PFSK-1 (cell line): ENCODE data around the gene ATXN2.

Experiments
- FOXP2 ChIP-seq: optimal IDR thresholded peaks from 2 replicates; pipeline ENCODE3; 2011; ENCODE audit warnings: borderline replicate concordance, control low read depth, inconsistent platforms; ENCODE audit not compliant: insufficient read depth; ENCODE audit errors: extremely low read length, extremely low read depth
- POLR2AphosphoS5 ChIP-seq: IDR thresholded peaks from 2 replicates; pipeline ENCODE4 v1.6.1; 2012; ENCODE audit warnings: low read depth, mild to moderate bottlenecking, control low read depth, low read length, moderate library complexity
- SIN3A ChIP-seq: IDR thresholded peaks from 2 replicates; pipeline ENCODE4 v1.6.1; 2012; ENCODE audit warnings: mild to moderate bottlenecking, low read length, moderate library complexity, borderline replicate concordance; ENCODE audit not compliant: insufficient read depth
- TAF1 ChIP-seq: IDR thresholded peaks from 2 replicates; pipeline ENCODE4 v1.6.1; 2012; ENCODE audit warnings: low read length, control low read depth, borderline replicate concordance; ENCODE audit not compliant: insufficient read depth
- TF ChIP-seq, protein P1 (sequence below), 2 experiments: IDR thresholded peaks; 2 replicates each; pipeline versions ENCODE4 v1.6.1 to v1.8.0; 2011 to 2012; ENCODE audit warnings: low read depth in 2 of 2, low read length in 2 of 2, control low read depth in 1 of 2, inconsistent platforms in 1 of 2, mild to moderate bottlenecking in 1 of 2, moderate library complexity in 1 of 2; ENCODE audit not compliant: insufficient read depth in 1 of 2

ATXN2 gene

GRCh38 chr12:111412007-111412829 lies 186.9 kb downstream of the ATXN2 start:
- TF ChIP-seq, protein P1, sequence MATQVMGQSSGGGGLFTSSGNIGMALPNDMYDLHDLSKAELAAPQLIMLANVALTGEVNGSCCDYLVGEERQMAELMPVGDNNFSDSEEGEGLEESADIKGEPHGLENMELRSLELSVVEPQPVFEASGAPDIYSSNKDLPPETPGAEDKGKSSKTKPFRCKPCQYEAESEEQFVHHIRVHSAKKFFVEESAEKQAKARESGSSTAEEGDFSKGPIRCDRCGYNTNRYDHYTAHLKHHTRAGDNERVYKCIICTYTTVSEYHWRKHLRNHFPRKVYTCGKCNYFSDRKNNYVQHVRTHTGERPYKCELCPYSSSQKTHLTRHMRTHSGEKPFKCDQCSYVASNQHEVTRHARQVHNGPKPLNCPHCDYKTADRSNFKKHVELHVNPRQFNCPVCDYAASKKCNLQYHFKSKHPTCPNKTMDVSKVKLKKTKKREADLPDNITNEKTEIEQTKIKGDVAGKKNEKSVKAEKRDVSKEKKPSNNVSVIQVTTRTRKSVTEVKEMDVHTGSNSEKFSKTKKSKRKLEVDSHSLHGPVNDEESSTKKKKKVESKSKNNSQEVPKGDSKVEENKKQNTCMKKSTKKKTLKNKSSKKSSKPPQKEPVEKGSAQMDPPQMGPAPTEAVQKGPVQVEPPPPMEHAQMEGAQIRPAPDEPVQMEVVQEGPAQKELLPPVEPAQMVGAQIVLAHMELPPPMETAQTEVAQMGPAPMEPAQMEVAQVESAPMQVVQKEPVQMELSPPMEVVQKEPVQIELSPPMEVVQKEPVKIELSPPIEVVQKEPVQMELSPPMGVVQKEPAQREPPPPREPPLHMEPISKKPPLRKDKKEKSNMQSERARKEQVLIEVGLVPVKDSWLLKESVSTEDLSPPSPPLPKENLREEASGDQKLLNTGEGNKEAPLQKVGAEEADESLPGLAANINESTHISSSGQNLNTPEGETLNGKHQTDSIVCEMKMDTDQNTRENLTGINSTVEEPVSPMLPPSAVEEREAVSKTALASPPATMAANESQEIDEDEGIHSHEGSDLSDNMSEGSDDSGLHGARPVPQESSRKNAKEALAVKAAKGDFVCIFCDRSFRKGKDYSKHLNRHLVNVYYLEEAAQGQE (IDR thresholded peaks at IDR 0.05; ENCODE audit: insufficient read depth in 1 of 2, low read depth in 2 of 2, low read length in 2 of 2), result no peak
- no peak for TF ChIP-seq POLR2AphosphoS5
- no peak for TF ChIP-seq FOXP2
- no peak for TF ChIP-seq TAF1
- no peak for TF ChIP-seq SIN3A

DNA sequence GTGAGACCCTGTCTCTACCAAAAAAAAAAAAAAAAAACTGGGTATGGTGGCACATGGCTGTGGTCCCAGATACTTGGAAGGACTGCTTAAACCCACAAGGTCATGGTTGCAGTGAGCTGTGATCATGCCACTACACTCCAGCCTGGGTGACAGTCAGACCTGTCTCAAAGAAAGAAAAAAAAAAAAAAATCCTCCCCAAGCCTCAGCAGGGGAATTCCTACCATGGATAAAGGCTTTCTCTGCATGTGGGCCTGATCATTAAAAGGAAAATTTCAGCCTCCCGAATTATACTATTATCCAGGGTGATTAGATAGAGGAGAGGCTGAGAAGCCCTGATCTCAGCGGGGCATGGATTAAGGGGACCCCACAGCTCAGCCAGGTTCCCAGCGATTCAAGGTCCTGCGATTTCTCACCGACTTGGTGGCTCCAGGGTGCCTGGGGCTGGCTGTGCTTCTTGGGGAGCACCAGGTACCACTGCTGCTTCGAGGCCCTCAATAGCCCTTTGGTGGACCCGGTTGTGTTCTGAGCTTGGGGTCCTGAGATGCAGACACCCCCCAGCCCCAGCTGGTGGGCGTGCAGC lies 187.8 kb downstream of the ATXN2 start:
- TF ChIP-seq POLR2AphosphoS5, result no peak
- no peak for TF ChIP-seq TAF1
- no peak for TF ChIP-seq SIN3A
- TF ChIP-seq FOXP2, result no peak
- TF ChIP-seq, protein P1 (IDR thresholded peaks at IDR 0.05; ENCODE audit: insufficient read depth in 1 of 2, low read depth in 2 of 2, low read length in 2 of 2), result no peak

DNA sequence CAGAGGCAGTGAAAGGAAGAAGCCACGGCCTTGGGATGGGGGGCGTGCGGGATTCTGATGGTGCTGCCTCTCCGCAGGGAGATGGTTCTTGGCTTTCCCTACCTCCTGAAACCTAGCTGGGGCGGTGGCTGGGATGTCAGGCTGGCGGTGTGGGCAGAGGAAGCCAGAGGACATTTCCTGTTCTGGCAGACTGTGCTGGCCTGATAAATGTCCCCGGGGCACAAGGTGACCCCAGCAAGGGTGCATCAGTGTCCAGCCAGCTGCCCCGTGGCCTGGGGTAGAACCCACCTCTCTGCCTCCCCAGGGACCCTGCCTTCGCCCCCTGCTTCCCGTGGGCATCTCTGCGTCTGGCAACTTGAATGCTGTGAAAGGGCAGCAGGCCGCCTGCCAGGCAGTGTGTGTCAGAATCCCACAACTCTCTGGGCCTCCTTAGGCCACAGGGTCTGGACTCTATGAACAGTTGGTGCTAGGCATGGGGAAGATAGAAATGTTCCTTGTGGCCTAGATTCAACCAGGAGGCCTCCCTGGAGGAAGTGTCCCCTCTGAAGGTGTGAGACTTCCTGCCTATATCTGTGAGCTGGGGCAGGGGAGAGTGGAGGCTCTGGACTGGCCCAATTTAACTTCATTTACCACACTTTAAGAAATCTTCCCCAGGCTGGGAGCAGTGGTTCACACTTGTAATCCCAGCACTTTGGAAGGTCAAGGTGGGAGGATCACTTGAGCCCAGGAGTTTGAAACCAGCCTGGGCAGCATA lies 188.5 kb downstream of the ATXN2 start:
- TF ChIP-seq SIN3A, result no peak
- no peak for TF ChIP-seq TAF1
- TF ChIP-seq, protein P1 (IDR thresholded peaks at IDR 0.05; ENCODE audit: insufficient read depth in 1 of 2, low read depth in 2 of 2, low read length in 2 of 2), result no peak

DNA sequence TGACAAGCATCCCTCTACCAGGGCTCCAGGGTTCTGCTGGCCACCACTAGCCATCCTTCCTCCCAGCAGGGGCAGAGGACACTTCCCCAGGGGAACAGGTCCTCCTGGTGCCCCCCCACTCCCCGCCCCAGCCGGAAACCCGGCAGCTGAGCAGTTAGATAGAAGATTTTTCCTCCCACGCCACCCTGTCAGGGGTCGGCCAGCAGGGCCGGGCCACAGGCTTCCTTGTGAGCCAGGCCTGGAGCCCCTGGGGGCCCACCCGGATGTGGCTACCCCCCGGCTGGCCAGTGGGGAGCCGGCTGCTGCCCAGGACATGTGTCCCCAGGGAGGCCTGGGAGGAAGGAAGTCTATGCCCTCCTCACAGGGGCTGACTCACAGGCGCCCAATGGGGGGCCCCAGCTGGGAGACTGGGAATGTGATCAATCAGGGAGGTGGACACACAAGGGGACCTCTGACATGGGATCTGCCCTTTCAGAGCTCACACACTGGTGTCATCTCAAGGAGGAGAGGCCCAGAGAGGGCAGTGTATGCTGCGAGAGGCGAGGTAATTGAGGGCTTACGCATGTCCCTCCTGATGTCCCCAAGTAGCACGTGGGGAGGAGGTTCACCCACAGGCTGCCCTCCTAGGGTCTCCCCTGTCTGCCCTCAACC lies 189.2 kb downstream of the ATXN2 start:
- TF ChIP-seq POLR2AphosphoS5 (no peak), SIN3A (no peak), TAF1 (no peak), FOXP2 (no peak)
- TF ChIP-seq, protein P1 (IDR thresholded peaks at IDR 0.05; ENCODE audit: insufficient read depth in 1 of 2, low read depth in 2 of 2, low read length in 2 of 2), result no peak
